Effector memory CD8-positive, alpha-beta T cell (primary cell): Measurements from ENCODE around the gene KEAP1.

ENCODE experiments used
- ATAC-seq: fragments of 150-1000 bp; cut with Tn5 transposase; replicated peaks from 2 replicates; pipeline ENCODE4 v1.10.0; 2021; ENCODE audit warnings: mild to moderate bottlenecking, moderate library complexity
- DNase-seq, 3 experiments: peaks; one replicate each; pipeline ENCODE4 v3.0.0; 2021
- H3K27ac Mint-ChIP-seq, 2 donors: one replicate each; pipeline ENCODE4 v1.8.0; 2022; ENCODE audit warnings: mild to moderate bottlenecking in 2 of 2, mixed read lengths in 2 of 2, moderate library complexity in 2 of 2
- H3K27me3 Mint-ChIP-seq, 2 donors: one replicate each; pipeline ENCODE4 v1.8.0; 2022; ENCODE audit warnings: mixed read lengths in 2 of 2
- H3K36me3 Mint-ChIP-seq: one replicate; pipeline ENCODE4 v1.8.0; 2022; ENCODE audit warnings: mild to moderate bottlenecking, moderate library complexity, mixed read lengths; ENCODE audit not compliant: insufficient read depth
- H3K4me1 Mint-ChIP-seq, 2 donors: one replicate each; pipeline ENCODE4 v1.8.0; 2022; ENCODE audit warnings: low read depth in 2 of 2, mixed read lengths in 2 of 2
- H3K4me3 Mint-ChIP-seq, 2 donors: one replicate each; pipeline ENCODE4 v1.8.0; 2022; ENCODE audit warnings: mild to moderate bottlenecking in 2 of 2, mixed read lengths in 2 of 2, moderate library complexity in 2 of 2
- H3K9me3 Mint-ChIP-seq, 2 donors: one replicate each; pipeline ENCODE4 v1.8.0; 2022; ENCODE audit warnings: mixed read lengths in 2 of 2

The KEAP1 gene

DNA sequence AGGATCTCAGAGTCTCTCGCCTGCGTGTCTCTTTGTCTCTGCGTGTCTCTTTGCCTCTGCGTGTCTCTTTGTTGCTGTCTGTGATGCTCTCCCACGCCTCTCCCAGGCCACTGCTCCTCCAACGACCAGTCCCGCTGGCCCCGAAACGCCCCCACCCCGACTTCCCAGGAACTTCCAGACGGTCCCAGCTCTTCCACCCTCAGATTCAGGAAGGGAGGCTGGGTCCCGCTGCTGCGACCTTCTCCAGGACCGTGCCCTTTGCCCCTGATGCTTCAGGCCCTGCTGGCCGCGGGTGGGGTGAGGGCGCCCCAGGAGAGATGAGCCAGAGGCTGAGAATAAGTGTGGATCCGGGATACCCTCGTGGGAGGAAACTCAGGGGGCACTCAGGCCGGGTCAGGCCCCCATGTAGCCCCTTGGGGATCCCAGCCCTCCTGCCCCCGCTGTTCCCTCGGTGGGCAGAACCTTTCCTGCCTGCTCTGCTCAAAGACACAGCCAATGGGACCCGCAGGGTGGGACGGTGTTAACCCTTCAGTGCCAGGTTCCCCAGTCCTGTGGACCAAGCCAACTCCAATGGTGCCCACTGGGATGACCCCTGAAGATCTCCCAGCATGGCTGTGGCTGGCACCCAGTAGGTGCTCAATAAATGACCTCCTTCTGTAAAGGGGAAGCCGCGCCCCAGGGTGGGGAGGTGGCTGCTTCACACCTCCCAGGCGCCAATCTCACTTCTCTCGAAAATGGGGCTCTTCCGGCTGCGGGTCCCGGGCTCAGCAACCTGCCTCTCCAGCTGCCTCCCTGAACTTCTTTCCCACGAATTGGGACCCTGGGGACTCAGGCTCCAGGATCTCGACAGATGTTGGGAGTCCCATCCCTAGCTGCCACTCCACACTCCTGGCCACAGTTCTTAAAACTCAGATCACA, 15.5 kb upstream of the KEAP1 start:
- Mint-ChIP-seq H3K27me3 (peaks cover 0 to under 1% of the 10 kb centered on the region in 2 donors), H3K9me3 (no peaks in the 10 kb centered on the region), H3K4me3 (peak overlapping the region; percentile 97 to 98), H3K36me3 (peaks cover 77% of the 10 kb centered on the region), H3K27ac (peak overlapping the region; percentile 89 to 98), H3K4me1 (peaks cover 51 to 57% of the 10 kb centered on the region in 2 donors)
- peak; percentile 52 to 63 (median 57) for DNase-seq
- ATAC-seq = peak; percentile 20

DNA sequence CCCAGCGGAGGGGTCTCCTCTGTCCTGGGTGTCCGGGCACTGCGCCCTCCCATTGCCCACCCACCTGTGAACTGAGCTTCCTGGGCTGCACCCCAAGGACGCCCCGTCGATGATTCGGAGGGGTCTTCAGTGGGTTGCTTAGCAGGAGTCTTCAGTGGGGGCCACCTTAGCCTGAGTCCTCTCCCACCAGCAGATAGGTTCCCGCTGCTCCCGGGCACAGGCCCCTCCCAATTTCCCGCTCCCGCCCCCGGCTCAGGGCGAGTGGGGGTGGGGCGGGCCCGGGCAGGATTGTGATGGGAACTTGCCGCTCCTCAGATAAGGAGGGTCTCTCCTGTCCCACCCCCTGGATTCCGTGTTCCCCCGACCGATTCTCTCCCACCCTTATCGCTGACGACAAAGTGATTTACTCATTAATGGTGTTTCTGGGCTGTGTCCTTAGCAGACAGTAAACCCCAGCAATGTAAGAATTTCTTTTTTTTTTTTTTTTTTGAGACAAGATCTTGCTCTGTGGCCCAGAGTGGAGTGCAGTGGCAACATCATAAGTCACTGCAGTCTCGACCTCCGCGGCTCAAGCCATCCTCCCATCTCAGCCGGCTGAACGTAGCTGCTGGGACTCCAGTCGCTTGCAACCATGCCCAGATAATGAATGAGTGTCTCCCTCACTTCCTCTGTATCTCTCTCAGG, 14.7 kb upstream of the KEAP1 start:
- peaks cover 55 to 59% of the 10 kb centered on the region in 2 donors for H3K4me1 Mint-ChIP-seq
- H3K4me3 Mint-ChIP-seq = peak overlapping the region; percentile 97 to 98
- H3K27me3 Mint-ChIP-seq = peaks cover 0 to 8% of the 10 kb centered on the region in 2 donors
- peak overlapping the region; percentile 89 to 98 for H3K27ac Mint-ChIP-seq
- peak; percentile 49 to 53 (median 51) for DNase-seq
- peak; percentile 31 for ATAC-seq
- no peaks in the 10 kb centered on the region for H3K9me3 Mint-ChIP-seq
- H3K36me3 Mint-ChIP-seq = peaks cover 78% of the 10 kb centered on the region

DNA sequence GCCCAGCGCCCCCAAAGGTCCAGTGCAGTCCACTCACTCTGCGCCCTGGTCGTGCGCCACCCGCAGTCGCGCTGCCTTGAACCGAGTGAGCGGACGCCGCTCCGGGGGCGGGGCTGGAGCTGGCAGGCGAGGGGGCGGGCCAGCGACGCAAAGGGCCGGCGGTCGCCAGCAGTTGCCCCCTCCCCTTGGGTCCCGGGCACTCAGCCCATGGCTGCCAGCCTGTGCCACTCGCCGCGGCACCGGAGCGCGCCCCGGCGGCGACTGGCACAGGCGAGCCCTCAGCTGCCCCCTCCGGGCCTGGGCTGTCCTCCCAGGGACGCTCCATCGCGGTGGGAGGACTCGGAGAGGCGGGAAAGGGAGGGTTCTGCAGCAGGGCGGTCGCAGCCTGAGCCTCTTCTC, 14.2 kb upstream of the KEAP1 start, which contains the start of gene S1PR5:
S1PR5 (minus strand) TSS at position 87 of the 399 bp plus-strand sequence. CDS start 2,436 bp downstream, outside the sequence.
- peaks cover 78% of the 10 kb centered on the region for H3K36me3 Mint-ChIP-seq
- no peaks in the 10 kb centered on the region for H3K9me3 Mint-ChIP-seq
- H3K4me3 Mint-ChIP-seq = peak within 1 kb of the TSS; percentile 97 to 98
- peaks cover 0 to 9% of the 10 kb centered on the region in 2 donors for H3K27me3 Mint-ChIP-seq
- H3K4me1 Mint-ChIP-seq = peaks cover 54 to 63% of the 10 kb centered on the region in 2 donors
- H3K27ac Mint-ChIP-seq = peak within 1 kb of the TSS; percentile 89 to 98
- DNase-seq = peak in 2 of 3 experiments; percentile 39 to 44
- ATAC-seq = peak; percentile 9

DNA sequence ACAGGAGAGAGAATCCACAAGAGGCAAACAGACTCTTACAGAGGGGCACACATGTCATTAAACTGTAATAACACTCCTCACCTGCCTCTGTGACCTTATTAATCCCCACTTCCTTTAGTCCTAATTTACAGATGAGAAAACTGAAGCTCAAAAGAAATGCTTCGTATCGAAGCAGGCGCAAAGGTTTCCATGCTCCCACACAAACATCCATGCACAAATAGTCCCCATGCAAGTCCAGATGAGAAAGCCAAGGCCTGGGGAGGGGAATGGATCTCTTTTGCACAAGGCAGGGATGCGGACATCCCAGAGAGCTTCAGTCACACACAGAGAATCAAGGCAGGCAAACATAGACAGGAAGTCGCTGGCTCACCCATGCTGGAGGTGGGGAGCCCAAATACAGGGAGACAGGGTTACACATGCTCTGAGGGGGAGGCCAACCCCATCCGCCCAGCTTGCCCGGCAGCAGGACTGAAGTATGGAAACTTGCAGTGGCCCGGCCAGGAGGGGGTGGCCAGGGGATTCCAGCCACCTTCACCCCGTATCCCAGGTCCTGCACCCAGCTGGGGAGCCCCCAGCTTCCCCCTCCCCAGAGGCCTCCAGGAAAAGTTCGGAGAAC, 13.6 kb upstream of the KEAP1 start:
- peak in 2 of 3 experiments; percentile 31 to 41 for DNase-seq
- Mint-ChIP-seq H3K4me3 (peak overlapping the region; percentile 72 to 77), H3K36me3 (peaks cover 79% of the 10 kb centered on the region), H3K4me1 (peaks cover 48 to 57% of the 10 kb centered on the region in 2 donors), H3K27me3 (peaks cover 0 to 9% of the 10 kb centered on the region in 2 donors), H3K9me3 (no peaks in the 10 kb centered on the region), H3K27ac (peak overlapping the region; percentile 89 to 91)
- ATAC-seq = peak; percentile 21

DNA sequence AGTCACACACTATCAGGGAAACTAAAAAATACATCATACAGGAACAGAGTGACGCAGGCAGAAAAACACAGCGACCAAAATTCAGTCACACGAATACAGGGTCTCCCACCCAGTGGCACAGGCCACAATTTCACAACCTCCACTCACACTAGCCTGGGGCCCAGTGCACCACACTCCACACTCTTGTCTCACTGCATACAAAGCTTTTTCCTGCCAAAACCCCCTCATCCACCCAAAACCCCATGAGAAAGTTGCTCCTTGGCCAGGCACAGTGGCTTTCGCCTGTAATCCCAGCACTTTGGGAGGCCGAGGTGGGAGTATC, 12.9 kb upstream of the KEAP1 start:
- peaks cover 47 to 56% of the 10 kb centered on the region in 2 donors for H3K4me1 Mint-ChIP-seq
- peak; percentile 71 to 76 (median 75) for DNase-seq
- H3K36me3 Mint-ChIP-seq = peaks cover 83% of the 10 kb centered on the region
- H3K27ac Mint-ChIP-seq = peak overlapping the region; percentile 89 to 91
- H3K9me3 Mint-ChIP-seq = no peaks in the 10 kb centered on the region
- peaks cover 0 to 9% of the 10 kb centered on the region in 2 donors for H3K27me3 Mint-ChIP-seq
- peak; percentile 74 for ATAC-seq
- peak overlapping the region; percentile 72 to 77 for H3K4me3 Mint-ChIP-seq

DNA sequence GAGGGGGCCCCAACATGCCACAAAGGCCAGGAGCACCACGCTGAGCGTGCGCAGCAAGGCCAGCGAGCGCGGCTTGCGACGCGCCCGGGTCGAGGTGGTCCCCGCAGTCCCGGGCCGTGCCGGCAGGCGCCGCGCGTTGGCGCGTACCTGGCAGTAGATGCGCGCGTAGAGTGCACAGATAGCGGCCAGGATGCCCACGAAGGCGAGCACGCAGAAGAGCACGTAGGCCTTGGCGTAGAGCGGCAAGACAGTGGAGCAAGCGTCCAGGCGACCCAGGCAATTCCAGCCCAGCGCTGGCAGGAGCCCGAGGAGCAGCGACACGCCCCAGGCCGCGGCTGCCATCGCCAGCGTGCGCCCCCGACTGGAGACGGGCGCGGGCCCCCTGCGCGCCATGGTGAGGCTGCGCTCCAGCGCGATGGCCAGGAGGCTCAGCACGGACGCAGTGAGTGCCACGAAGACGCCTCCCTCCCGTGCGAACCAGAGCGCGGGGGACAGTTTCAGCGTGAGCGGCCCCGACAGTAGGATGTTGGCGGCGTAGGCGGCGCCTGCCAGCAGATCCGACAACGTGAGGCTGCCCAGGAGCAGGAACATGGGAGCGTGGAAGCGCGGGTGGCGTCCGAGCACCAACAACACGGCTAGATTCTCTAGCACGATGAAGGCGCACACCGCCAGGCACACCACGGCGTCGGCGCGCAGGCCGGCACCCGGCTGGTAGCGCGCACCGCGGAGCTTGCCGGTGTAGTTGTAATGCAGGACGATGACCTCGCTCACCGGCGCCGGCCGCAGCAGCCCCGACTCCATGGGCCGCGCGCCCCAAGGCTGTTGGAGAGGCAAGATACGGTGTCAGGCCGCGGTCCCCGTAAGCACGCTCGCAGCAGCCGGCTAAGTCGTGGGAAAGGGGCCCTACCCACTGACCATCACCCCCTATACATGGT, 11.3 kb upstream of the KEAP1 start:
- Mint-ChIP-seq H3K27me3 (peaks cover 0 to 9% of the 10 kb centered on the region in 2 donors), H3K9me3 (no peaks in the 10 kb centered on the region), H3K4me3 (peak overlapping the region; percentile 72 to 77), H3K36me3 (peaks cover 93% of the 10 kb centered on the region), H3K4me1 (peaks cover 46 to 48% of the 10 kb centered on the region in 2 donors), H3K27ac (peak overlapping the region; percentile 89 to 91)
- DNase-seq (peak; percentile 55 to 65 (median 62)), ATAC-seq (peak; percentile 16)

DNA sequence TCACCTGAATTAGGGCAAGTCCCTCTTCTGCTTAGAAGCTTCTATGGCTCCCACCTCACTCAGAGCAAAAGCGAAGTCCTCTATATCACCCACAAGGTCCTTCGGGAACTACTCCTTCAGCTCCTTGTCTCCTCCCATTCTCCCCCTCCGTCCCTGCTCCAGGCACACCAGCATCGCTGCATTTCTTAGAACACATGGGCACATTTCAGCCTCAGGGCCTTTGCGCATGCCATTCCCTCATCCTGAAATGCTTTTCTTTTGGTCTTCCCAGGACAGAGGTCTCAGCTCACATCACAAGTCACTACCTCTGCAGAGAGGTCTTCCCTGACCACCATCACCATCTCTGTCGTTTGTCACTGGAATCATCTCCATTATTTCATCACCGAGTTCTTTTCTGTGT, 10.1 kb upstream of the KEAP1 start:
- no peak for DNase-seq
- Mint-ChIP-seq H3K4me3 (peak overlapping the region; percentile 72 to 77), H3K36me3 (peaks cover 90% of the 10 kb centered on the region), H3K27me3 (peaks cover 0 to 9% of the 10 kb centered on the region in 2 donors), H3K4me1 (peaks cover 40 to 44% of the 10 kb centered on the region in 2 donors), H3K9me3 (no peaks in the 10 kb centered on the region), H3K27ac (peak overlapping the region; percentile 89 to 91)
- no peak for ATAC-seq

DNA sequence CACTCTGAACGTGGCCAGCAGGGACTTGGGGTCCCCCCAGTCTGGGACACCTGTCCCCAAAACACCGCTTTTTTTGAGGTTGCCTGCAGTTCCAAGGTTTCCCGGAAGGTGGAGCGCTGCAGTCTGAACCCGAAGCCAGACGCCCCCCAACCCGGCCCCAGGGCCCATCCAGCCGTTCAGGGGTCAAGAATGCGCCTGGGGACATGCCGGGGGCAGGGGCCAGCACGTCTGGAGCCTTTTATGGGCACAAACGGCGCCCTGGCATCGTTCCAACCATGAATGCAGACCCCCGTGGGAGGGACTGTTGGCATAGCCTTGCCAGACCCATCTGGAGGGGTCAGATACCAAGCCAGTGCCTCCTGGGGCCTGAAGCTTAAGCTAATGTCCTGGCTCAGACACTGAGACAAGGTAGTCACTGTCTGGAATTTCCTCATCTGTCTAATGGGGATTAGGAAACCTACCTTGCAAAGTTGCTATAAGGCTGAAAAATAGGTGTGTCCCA, 7.2 kb upstream of the KEAP1 start:
- peaks cover 0 to 9% of the 10 kb centered on the region in 2 donors for H3K27me3 Mint-ChIP-seq
- H3K9me3 Mint-ChIP-seq = no peaks in the 10 kb centered on the region
- DNase-seq = peak; percentile 55 to 76 (median 64)
- peak; percentile 13 for ATAC-seq
- peaks cover 67% of the 10 kb centered on the region for H3K36me3 Mint-ChIP-seq
- H3K27ac Mint-ChIP-seq = peak overlapping the region; percentile 49 to 70
- H3K4me3 Mint-ChIP-seq = peak overlapping the region; percentile 37 to 45
- peaks cover 30 to 37% of the 10 kb centered on the region in 2 donors for H3K4me1 Mint-ChIP-seq

DNA sequence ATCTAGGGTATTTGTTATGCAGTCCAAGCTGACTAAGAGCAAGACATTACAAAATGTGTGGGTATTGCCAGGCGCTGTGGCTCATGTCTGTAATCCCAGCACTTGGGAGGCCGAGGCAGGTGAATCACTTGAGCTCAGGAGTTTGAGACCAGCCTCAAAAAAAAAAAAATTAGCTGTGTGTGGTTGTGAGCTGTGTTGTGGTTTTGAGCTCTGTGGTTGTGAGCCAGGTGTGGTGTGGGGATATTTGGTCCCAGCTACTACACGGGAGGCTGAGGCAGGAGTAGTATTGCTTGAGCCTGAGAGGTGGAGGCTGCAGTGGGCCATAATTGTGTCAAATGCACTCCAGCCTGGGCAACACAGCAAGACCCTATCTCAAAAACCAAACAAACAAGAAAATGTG, 5.6 kb upstream of the KEAP1 start:
- H3K36me3 Mint-ChIP-seq = peaks cover 51% of the 10 kb centered on the region
- peaks cover 23 to 34% of the 10 kb centered on the region in 2 donors for H3K4me1 Mint-ChIP-seq
- H3K9me3 Mint-ChIP-seq = no peaks in the 10 kb centered on the region
- ATAC-seq = peak; percentile 63
- H3K27me3 Mint-ChIP-seq = peaks cover 0 to 8% of the 10 kb centered on the region in 2 donors
- DNase-seq = no peak
- H3K27ac Mint-ChIP-seq = peak overlapping the region in 1 of 2 donors; percentile 86
- peak overlapping the region in 1 of 2 donors; percentile 70 for H3K4me3 Mint-ChIP-seq

DNA sequence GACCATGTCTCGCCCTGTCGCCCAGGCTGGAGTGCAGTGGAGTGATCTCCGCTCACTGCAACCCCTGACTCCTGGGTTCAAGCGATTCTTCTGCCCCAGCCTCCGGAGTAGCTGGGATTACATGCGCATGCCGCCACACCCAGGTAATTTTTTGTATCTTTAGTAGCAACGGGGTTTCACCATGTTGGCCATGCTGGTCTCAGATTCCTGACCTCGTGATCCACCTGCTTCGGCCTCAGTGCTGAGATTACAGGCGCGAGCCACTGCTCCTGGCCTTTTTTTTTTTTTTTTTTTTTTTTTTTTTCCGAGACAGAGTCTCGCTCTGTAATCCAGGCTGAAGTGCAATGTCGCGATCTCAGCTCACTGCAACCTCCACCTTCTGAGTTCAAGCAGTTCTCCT, 4.9 kb upstream of the KEAP1 start:
- DNase-seq = no peak
- peaks cover 0 to 2% of the 10 kb centered on the region in 2 donors for H3K27me3 Mint-ChIP-seq
- H3K27ac Mint-ChIP-seq = no peak overlapping the region
- H3K4me3 Mint-ChIP-seq = peak overlapping the region in 1 of 2 donors; percentile 70
- H3K4me1 Mint-ChIP-seq = peaks cover 22 to 30% of the 10 kb centered on the region in 2 donors
- no peak for ATAC-seq
- peaks cover 47% of the 10 kb centered on the region for H3K36me3 Mint-ChIP-seq
- H3K9me3 Mint-ChIP-seq = no peaks in the 10 kb centered on the region

DNA sequence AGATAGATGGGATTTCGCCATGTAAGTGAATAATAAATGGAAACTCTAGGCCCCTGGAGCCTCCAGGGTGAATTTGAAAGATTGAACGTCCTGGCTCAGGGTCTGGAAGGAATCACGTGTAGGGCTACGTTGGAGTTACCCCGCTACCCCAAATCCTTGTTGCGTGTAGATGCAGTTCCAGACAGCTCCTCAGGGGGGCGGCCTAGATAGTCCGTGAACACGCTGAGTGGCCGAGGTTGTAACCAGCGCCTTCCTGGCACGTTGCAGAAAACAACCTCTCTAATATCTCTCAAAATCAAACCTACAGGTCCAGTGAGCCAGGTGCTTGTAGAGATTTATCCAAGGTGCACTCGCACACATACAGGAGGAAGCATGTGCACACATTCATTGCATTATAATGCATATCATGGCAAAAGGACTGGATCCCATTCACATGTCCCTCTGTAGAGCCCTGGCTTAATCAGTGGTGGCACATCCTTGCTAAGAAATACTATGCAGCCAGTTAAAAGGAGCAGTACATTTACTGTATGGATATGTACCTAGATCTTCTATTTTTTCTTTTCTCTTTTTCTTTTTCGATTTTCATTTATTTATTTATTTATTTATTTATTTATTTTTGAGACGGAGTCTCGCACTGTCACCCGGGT, 2.5 kb upstream of the KEAP1 start:
- Mint-ChIP-seq H3K27me3 (no peaks in the 10 kb centered on the region), H3K9me3 (no peaks in the 10 kb centered on the region), H3K36me3 (peaks cover 27% of the 10 kb centered on the region), H3K27ac (peak overlapping the region in 1 of 2 donors; percentile 38), H3K4me1 (peaks cover 23 to 32% of the 10 kb centered on the region in 2 donors), H3K4me3 (peak overlapping the region; percentile 10 to 32)
- peak; percentile 82 to 87 (median 86) for DNase-seq
- ATAC-seq = peak; percentile 37
